ENCODE results near the gene SLC38A8. TPM values are rescaled to one million over a fixed set of nuclear protein-coding genes. Genes with fewer than 3 reads are reported as not detected.

The SLC38A8 gene
- total RNA-seq, 4 donors from 2014 or later: not detected

GRCh38 chr16:83974475-83974874, 68.1 kb downstream of the SLC38A8 start:
- H3K4me1 ChIP-seq: no peaks in the 10 kb centered on the region
- WGBS, 2 donors (ENCODE audit: low coverage in 1 of 2): 37 to 46% methylated on average over 5 to 7 of the region's 7 CpGs
- H3K27ac ChIP-seq: no peak overlapping the region
- no peak overlapping the region for H3K4me3 ChIP-seq
- peaks cover 0 to 16% (median 0%) of the 10 kb centered on the region in 3 donors for H3K9me3 ChIP-seq
- no peak for ATAC-seq
- no peaks in the 10 kb centered on the region for H3K36me3 ChIP-seq
- TF ChIP-seq CTCF (IDR thresholded peaks at IDR 0.05) (no peak), POLR2A (IDR thresholded peaks at IDR 0.05) (no peak), EP300 (IDR thresholded peaks at IDR 0.05) (no peak), POLR2AphosphoS5 (IDR thresholded peaks at IDR 0.05) (no peak)
- H3K27me3 ChIP-seq: peaks cover 7% of the 10 kb centered on the region

DNA sequence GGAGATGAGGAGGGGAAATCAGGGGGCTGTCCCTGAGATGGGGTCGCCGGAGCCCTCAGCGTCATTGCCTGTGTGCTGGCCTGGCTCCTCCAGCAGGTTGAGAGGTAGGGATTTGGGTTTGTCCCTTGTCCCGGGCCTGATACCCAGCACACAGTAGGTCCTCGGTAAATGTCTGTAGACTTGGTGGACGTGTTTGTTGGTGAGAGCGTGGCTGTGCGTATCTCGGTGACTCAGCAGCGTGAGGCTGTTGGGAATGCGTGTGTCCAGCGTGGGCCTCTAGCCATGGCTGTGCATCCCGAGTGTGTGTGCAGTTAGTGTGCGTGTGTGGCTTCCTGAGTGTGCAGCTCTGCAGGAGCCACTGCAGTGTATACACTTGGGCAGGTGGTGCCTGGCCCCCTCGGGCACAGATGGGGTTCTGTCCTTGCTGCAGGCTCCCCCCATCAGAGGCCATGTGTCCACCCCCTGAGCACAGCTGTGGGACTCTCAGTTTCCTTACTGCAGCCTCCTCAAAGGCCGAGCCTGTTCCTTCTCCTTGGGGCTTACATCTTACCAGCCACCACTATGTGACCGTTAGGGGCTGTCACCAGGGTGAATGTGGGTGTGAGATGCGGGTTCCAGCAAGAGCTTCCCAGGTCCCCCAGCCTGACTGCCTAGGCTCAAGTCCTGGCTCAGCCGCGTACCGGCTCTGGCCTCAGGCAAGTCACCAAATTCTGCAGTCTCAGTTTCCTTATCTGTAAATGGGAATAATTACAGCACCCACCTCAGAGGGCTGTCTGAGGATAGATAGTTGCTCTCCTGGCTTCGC, 68.8 kb downstream of the SLC38A8 start:
- no peaks in the 10 kb centered on the region for H3K36me3 ChIP-seq
- no peak for TF ChIP-seq POLR2A (IDR thresholded peaks at IDR 0.05)
- no peak for TF ChIP-seq POLR2AphosphoS5 (IDR thresholded peaks at IDR 0.05)
- TF ChIP-seq CTCF (IDR thresholded peaks at IDR 0.05): no peak
- no peak for TF ChIP-seq EP300 (IDR thresholded peaks at IDR 0.05)
- ATAC-seq: no peak
- H3K4me1 ChIP-seq: peaks cover 0 to 4% (median 0%) of the 10 kb centered on the region in 3 donors
- H3K27me3 ChIP-seq: peaks cover 14% of the 10 kb centered on the region
- peaks cover 0 to 12% (median 0%) of the 10 kb centered on the region in 3 donors for H3K9me3 ChIP-seq
- no peak overlapping the region for H3K27ac ChIP-seq
- 74 to 100% methylated on average over 1 to 9 of the region's 22 CpGs for WGBS, 2 donors (ENCODE audit: low coverage in 1 of 2)
- H3K4me3 ChIP-seq: no peak overlapping the region

DNA sequence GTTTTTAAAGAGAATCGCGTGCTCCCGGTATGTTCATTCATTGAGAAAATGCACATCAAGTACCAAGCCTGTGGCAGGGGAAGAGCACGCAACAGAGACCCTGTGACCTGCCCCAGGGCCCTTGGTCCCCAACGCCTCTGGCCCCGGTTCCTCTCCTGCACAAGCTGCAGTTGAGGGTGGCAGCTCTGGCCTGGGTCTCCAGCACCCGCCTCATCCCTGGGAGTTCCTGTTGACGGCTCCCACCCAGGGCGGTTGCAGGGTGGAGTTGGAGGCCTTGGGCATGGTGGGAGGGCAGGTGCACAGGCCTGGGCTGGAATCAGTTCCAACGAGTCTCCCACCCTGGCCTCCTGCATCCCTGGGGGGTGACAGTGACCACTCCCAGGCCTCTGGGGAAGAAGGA, 69.5 kb downstream of the SLC38A8 start:
- H3K27ac ChIP-seq: no peak overlapping the region
- peaks cover 0 to 4% (median 0%) of the 10 kb centered on the region in 3 donors for H3K9me3 ChIP-seq
- TF ChIP-seq CTCF (IDR thresholded peaks at IDR 0.05): no peak
- no peak for TF ChIP-seq POLR2A (IDR thresholded peaks at IDR 0.05)
- TF ChIP-seq POLR2AphosphoS5 (IDR thresholded peaks at IDR 0.05): no peak
- TF ChIP-seq EP300 (IDR thresholded peaks at IDR 0.05): no peak
- ATAC-seq: no peak
- no peak overlapping the region for H3K4me3 ChIP-seq
- peaks cover 19% of the 10 kb centered on the region for H3K27me3 ChIP-seq
- H3K36me3 ChIP-seq: no peaks in the 10 kb centered on the region
- WGBS, 2 donors (ENCODE audit: low coverage in 1 of 2): 62 to 100% methylated on average over 1 to 4 of the region's 10 CpGs
- peaks cover 0 to 9% (median 0%) of the 10 kb centered on the region in 3 donors for H3K4me1 ChIP-seq

- 65 to 100% methylated on average over 2 to 4 of the region's 19 CpGs for WGBS, 2 donors (ENCODE audit: low coverage in 1 of 2)
- no peak for ATAC-seq
Observed at GRCh38 chr16:83972256-83973008, 70.2 kb downstream of the SLC38A8 start.

More at GRCh38 chr16:83972256-83973008, 70.2 kb downstream of the SLC38A8 start:
- Histone ChIP-seq H3K27ac (no peak overlapping the region), H3K4me1 (peaks cover 0 to 12% (median 0%) of the 10 kb centered on the region in 3 donors), H3K27me3 (peaks cover 24% of the 10 kb centered on the region), H3K4me3 (no peak overlapping the region), H3K9me3 (no peaks in the 10 kb centered on the region), H3K36me3 (no peaks in the 10 kb centered on the region)
- no peak for TF ChIP-seq EP300 (IDR thresholded peaks at IDR 0.05)
- no peak for TF ChIP-seq CTCF (IDR thresholded peaks at IDR 0.05)
- no peak for TF ChIP-seq POLR2AphosphoS5 (IDR thresholded peaks at IDR 0.05)
- no peak for TF ChIP-seq POLR2A (IDR thresholded peaks at IDR 0.05)
